ENCODE measurements around the gene PRR14L.

The PRR14L gene

DNA sequence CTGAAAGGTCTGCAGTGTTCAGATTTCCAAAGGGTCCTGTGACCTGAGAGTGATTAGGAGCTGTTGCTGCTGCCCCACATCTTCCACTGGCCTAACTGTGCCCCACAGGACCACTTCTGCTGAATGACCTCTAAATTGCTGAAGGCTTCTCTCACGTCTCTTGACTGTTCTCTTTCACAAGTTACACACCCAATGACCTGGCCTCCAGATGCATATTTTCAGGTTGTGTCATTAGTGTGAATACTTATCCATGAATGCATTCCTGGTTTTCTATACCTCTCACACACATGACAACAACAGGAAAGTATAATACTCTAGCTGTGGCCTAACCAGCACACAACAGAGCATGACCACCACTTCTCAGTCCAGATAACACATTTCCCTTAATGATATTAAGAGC lies 15.4 kb downstream of the PRR14L start:
- Histone ChIP-seq H3K9ac (ENCODE audit: low read length) (no peak overlapping the region), H3K27ac (ENCODE audit: low read length) (no peak overlapping the region), H3K36me3 (replicated peaks; ENCODE audit: insufficient read depth, low read length) (peaks cover 3% of the 10 kb centered on the region; the same call in 1 of the 2 replicates), H3F3A (ENCODE audit: insufficient read depth, low read length) (no peaks in the 10 kb centered on the region), H2AFZ (ENCODE audit: low read length) (no peak overlapping the region), H4K20me1 (ENCODE audit: insufficient read depth, low read length) (peaks cover 4% of the 10 kb centered on the region; the same call in 1 of the 2 replicates), H3K4me2 (ENCODE audit: low read depth, low read length) (no peak overlapping the region), H3K9me3 (replicated peaks; ENCODE audit: insufficient read depth, low read length) (no peaks in the 10 kb centered on the region), H3K4me1 (ENCODE audit: low read length) (no peaks in the 10 kb centered on the region), H3K79me2 (ENCODE audit: low read length) (peaks cover 58% of the 10 kb centered on the region), H3K4me3 (ENCODE audit: low read length) (no peak overlapping the region), H3K9me2 (replicated peaks; ENCODE audit: insufficient read depth, low read length) (no peaks in the 10 kb centered on the region), H3K27me3 (replicated peaks; ENCODE audit: insufficient read depth, low read length) (no peaks in the 10 kb centered on the region)
- TF ChIP-seq EZH2 (optimal IDR thresholded peaks at IDR 0.05; ENCODE audit: low read depth, low read length) (no peak), EZH2phosphoT487 (IDR thresholded peaks at IDR 0.05; ENCODE audit: low read length) (no peak)
- TF ChIP-seq, protein P1, sequence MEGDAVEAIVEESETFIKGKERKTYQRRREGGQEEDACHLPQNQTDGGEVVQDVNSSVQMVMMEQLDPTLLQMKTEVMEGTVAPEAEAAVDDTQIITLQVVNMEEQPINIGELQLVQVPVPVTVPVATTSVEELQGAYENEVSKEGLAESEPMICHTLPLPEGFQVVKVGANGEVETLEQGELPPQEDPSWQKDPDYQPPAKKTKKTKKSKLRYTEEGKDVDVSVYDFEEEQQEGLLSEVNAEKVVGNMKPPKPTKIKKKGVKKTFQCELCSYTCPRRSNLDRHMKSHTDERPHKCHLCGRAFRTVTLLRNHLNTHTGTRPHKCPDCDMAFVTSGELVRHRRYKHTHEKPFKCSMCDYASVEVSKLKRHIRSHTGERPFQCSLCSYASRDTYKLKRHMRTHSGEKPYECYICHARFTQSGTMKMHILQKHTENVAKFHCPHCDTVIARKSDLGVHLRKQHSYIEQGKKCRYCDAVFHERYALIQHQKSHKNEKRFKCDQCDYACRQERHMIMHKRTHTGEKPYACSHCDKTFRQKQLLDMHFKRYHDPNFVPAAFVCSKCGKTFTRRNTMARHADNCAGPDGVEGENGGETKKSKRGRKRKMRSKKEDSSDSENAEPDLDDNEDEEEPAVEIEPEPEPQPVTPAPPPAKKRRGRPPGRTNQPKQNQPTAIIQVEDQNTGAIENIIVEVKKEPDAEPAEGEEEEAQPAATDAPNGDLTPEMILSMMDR (IDR thresholded peaks at IDR 0.05; ENCODE audit: low read length): no peak
- DNase-seq: no peak

DNA sequence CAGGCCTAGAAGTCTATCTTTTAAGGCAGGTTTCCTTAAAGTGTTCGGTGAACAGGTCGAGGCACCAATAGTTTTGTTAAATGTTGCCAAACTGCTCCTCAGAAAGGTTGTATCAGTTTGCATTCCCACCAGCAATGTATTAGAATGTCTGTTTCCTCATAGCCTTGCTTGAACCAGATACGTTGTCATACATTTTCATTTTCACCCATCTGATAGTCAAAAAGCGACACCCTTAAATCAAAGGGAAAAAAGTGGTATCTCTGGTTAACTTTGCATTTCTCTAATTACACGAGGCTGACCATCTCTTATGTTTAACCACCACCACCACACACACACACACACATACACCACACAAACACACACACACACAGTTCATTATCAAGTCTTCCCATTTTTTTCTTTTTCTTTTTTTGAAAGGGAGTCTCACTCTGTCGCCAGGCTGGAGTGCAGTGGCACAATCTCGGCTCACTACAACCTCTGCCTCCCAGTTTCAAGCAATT lies 16.3 kb downstream of the PRR14L start:
- peaks cover 4% of the 10 kb centered on the region; the same call in 1 of the 2 replicates for H4K20me1 ChIP-seq (ENCODE audit: insufficient read depth, low read length)
- no peak overlapping the region for H3K4me2 ChIP-seq (ENCODE audit: low read depth, low read length)
- no peaks in the 10 kb centered on the region for H3K9me2 ChIP-seq (replicated peaks; ENCODE audit: insufficient read depth, low read length)
- peaks cover 51% of the 10 kb centered on the region for H3K79me2 ChIP-seq (ENCODE audit: low read length)
- no peak overlapping the region for H3K4me3 ChIP-seq (ENCODE audit: low read length)
- TF ChIP-seq EZH2 (optimal IDR thresholded peaks at IDR 0.05; ENCODE audit: low read depth, low read length): no peak
- no peak for TF ChIP-seq EZH2phosphoT487 (IDR thresholded peaks at IDR 0.05; ENCODE audit: low read length)
- TF ChIP-seq, protein P1 (IDR thresholded peaks at IDR 0.05; ENCODE audit: low read length): no peak
- H3K27me3 ChIP-seq (replicated peaks; ENCODE audit: insufficient read depth, low read length): no peaks in the 10 kb centered on the region
- no peak overlapping the region for H3K27ac ChIP-seq (ENCODE audit: low read length)
- no peak overlapping the region for H2AFZ ChIP-seq (ENCODE audit: low read length)
- no peak overlapping the region for H3K9ac ChIP-seq (ENCODE audit: low read length)
- H3F3A ChIP-seq (ENCODE audit: insufficient read depth, low read length): no peaks in the 10 kb centered on the region
- H3K4me1 ChIP-seq (ENCODE audit: low read length): no peaks in the 10 kb centered on the region
- DNase-seq: no peak
- no peaks in the 10 kb centered on the region for H3K9me3 ChIP-seq (replicated peaks; ENCODE audit: insufficient read depth, low read length)
- H3K36me3 ChIP-seq (replicated peaks; ENCODE audit: insufficient read depth, low read length): peaks cover 3% of the 10 kb centered on the region; the same call in 1 of the 2 replicates

DNA sequence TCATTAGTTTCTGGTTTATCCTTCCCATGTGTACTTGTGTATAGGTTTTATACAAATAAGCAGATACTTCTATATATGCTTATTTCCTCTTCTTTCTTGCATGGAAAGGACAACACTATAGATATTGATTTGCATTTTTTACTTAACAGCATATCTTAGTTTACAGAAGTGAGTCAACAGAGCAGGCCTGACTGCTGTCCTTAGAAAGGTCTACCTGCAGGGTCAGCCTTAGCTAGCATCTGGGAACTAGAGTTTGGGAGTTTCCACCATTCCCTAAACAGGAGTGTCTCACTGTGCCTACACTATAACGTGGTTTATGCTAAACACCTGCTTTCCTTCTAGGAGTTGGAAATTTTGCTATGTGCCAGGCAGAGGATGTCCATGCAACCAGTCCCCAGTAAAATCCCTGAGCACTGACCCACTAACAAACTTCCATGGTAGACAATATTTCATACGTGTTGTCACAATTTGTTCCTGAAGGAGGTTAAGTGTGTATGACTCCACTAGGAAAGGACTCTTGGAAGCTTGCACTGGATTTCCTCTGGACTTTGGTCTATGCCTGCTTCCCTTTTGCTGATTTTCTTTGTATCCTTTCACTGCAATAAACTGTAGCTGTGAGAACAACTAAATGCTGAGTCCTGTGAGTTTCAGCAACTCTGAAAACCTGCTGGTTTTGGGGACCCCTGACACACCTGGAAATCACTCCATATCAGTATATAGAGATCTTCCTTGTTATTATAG lies 17.7 kb downstream of the PRR14L start:
- Histone ChIP-seq H3K4me3 (ENCODE audit: low read length) (no peak overlapping the region), H3K9me3 (replicated peaks; ENCODE audit: insufficient read depth, low read length) (no peaks in the 10 kb centered on the region), H3K9me2 (replicated peaks; ENCODE audit: insufficient read depth, low read length) (no peaks in the 10 kb centered on the region), H4K20me1 (ENCODE audit: insufficient read depth, low read length) (peaks cover 4% of the 10 kb centered on the region; the same call in 1 of the 2 replicates), H3K36me3 (replicated peaks; ENCODE audit: insufficient read depth, low read length) (no peaks in the 10 kb centered on the region), H3K27ac (ENCODE audit: low read length) (no peak overlapping the region), H2AFZ (ENCODE audit: low read length) (no peak overlapping the region), H3F3A (ENCODE audit: insufficient read depth, low read length) (no peaks in the 10 kb centered on the region), H3K27me3 (replicated peaks; ENCODE audit: insufficient read depth, low read length) (no peaks in the 10 kb centered on the region), H3K4me1 (ENCODE audit: low read length) (no peaks in the 10 kb centered on the region), H3K79me2 (ENCODE audit: low read length) (peaks cover 44% of the 10 kb centered on the region), H3K4me2 (ENCODE audit: low read depth, low read length) (no peak overlapping the region), H3K9ac (ENCODE audit: low read length) (no peak overlapping the region)
- TF ChIP-seq EZH2 (optimal IDR thresholded peaks at IDR 0.05; ENCODE audit: low read depth, low read length): no peak
- TF ChIP-seq, protein P1 (IDR thresholded peaks at IDR 0.05; ENCODE audit: low read length): no peak
- TF ChIP-seq EZH2phosphoT487 (IDR thresholded peaks at IDR 0.05; ENCODE audit: low read length): no peak
- DNase-seq: no peak

All from MM.1S (cell line).